Stimulated activated effector memory CD8-positive, alpha-beta T cell treated with anti-CD3 and anti-CD28 coated beads, Interleukin-12 subunit alpha, Interleukin-12 subunit beta, amount 100 ng/mL, for 72 hours (primary cell): ENCODE measurements around the gene SERPINB7.

Source experiments
- ATAC-seq: fragments of 150-1000 bp; cut with Tn5 transposase; 2 replicates; pipeline ENCODE4 v1.10.0; 2021
- DNase-seq, 2 donors: peaks; one replicate each; pipeline ENCODE4 v3.0.0; 2021 to 2022; ENCODE audit warnings: low spot score in 2 of 2
- H3K27ac Mint-ChIP-seq: one replicate; pipeline ENCODE4 v1.8.0; 2022; ENCODE audit warnings: mild to moderate bottlenecking, mixed read lengths
- H3K36me3 Mint-ChIP-seq: one replicate; pipeline ENCODE4 v1.8.0; 2022; ENCODE audit warnings: mild to moderate bottlenecking, mixed read lengths
- H3K4me1 Mint-ChIP-seq: one replicate; pipeline ENCODE4 v1.8.0; 2022; ENCODE audit warnings: mixed read lengths
- H3K4me3 Mint-ChIP-seq: one replicate; pipeline ENCODE4 v1.8.0; 2022; ENCODE audit warnings: mild to moderate bottlenecking, mixed read lengths
- H3K9me3 Mint-ChIP-seq: one replicate; pipeline ENCODE4 v1.8.0; 2022; ENCODE audit warnings: mixed read lengths

The SERPINB7 gene

DNA sequence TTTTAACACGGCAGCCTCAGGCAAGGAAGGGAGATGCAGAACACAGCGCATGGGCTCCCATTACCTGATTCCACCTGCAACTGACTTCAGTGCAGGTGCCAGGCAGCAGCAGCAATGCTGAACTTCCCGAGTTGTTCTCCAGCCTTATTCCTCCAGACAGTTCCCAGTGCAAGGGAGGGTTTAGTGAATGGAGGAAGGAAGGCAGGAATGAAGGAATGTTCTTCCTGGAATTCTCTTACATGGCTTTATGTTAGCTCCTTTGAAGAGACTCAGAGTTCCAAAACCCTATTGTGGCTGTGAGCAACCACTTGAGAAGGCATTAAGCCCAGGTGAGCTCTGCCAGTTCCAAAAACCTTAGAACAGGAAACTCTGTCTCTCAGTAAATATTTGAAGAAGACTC, 45.5 kb downstream of the SERPINB7 start:
- DNase-seq: no peak
- H3K4me3 Mint-ChIP-seq: no peak overlapping the region
- no peak for ATAC-seq
- peaks cover 10% of the 10 kb centered on the region for H3K9me3 Mint-ChIP-seq
- H3K27ac Mint-ChIP-seq: no peak overlapping the region
- H3K36me3 Mint-ChIP-seq: no peaks in the 10 kb centered on the region
- H3K4me1 Mint-ChIP-seq: no peaks in the 10 kb centered on the region

DNA sequence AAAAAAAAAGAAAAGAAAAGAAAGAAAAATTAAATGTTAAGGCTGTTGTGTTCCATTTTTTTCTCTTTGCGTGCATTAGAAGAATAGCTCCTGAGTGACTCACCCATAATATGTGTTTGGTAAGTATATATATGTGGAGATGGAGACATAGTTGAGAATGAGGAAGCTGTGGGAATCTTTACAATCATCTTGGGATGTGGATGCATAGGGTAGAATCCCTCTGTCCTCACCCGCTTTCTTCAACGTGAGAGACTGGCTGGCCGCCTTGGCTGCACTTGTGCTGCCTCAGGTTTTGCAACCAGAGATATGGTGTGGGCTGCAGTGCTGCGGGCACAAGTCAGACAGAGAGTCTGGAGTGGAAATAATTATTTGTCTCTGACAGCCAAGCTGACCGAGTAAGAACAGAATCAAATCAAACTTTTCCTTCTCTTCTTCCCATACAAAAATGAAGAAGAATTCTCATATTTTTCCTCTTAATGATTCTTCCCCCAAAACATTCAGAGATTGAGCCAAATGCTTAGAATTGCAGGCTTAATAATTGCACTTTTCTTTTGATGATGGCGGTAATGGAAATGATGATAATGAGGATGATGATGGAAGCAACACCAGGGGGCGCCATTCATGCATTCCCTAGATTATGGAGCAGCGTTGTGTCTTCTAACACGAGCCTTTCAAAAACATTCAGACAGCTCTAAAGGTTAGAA, 48.5 kb downstream of the SERPINB7 start:
- Mint-ChIP-seq H3K4me3 (no peak overlapping the region), H3K27ac (no peak overlapping the region), H3K36me3 (no peaks in the 10 kb centered on the region), H3K4me1 (no peaks in the 10 kb centered on the region), H3K9me3 (no peaks in the 10 kb centered on the region)
- ATAC-seq (no peak), DNase-seq (peak in 1 of 2 donors; percentile 5)

DNA sequence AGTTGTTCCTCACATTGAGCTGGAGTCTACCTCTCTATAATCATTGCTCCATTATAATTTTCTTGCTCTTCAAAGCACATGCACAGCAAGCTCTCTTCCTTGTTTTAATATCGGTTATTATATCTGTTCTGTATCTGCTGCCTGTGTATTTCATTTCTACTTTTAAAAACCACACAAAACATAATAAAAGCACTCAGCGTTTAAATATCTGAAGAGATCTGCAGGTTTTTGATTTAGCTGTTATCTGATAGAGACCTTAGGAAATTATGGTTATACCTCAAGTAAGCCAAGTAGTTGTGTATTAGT, 49.0 kb downstream of the SERPINB7 start:
- no peaks in the 10 kb centered on the region for H3K36me3 Mint-ChIP-seq
- no peaks in the 10 kb centered on the region for H3K4me1 Mint-ChIP-seq
- H3K4me3 Mint-ChIP-seq: no peak overlapping the region
- H3K27ac Mint-ChIP-seq: no peak overlapping the region
- H3K9me3 Mint-ChIP-seq: no peaks in the 10 kb centered on the region
- DNase-seq (no peak), ATAC-seq (no peak)

DNA sequence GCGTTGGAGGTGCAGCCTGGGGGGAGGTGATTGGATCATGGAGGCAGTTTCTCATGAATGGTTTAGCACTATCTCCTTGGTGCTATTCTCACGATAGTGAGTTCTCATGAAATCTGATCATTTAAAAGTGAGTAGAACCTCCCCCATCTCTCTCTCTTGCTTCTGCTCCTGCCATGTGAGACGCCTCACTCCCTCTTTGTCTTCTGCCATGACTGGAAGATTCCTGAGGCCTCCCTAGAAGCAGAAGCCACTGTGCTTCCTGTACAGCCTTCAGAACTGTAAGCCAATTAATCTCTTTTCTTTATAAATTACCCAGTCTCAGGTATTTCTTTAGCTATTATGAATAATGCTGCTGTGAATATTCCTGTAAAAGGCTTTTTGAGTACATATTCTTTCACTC, 52.9 kb downstream of the SERPINB7 start:
- H3K27ac Mint-ChIP-seq: no peak overlapping the region

DNA sequence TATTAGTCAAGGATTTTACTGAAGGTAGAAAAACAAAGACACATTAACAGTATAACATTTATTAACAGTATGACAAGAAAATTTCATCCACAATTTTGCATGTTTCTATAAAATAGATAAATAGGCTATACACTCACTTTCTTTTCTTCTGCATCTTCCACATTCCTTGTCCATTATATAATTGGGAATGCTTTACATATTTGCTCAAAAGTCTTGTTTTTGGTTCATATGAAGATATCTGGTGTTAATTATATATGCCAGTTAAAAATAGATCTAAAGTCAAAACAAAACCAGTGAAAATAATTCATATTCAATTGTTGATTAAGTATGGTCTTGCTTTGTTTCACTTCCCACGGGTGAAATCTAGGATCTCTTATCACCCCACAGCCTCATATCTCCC, 53.4 kb downstream of the SERPINB7 start:
- no peaks in the 10 kb centered on the region for H3K4me1 Mint-ChIP-seq
- no peak for DNase-seq
- no peak for ATAC-seq
- H3K36me3 Mint-ChIP-seq: no peaks in the 10 kb centered on the region
- H3K27ac Mint-ChIP-seq: no peak overlapping the region
- H3K4me3 Mint-ChIP-seq: no peak overlapping the region
- H3K9me3 Mint-ChIP-seq: no peaks in the 10 kb centered on the region

More for the DNA sequence above, 52.9 kb downstream of the SERPINB7 start:
- Mint-ChIP-seq H3K9me3 (no peaks in the 10 kb centered on the region), H3K36me3 (no peaks in the 10 kb centered on the region), H3K4me3 (no peak overlapping the region), H3K4me1 (no peaks in the 10 kb centered on the region)
- ATAC-seq (no peak), DNase-seq (no peak)

DNA sequence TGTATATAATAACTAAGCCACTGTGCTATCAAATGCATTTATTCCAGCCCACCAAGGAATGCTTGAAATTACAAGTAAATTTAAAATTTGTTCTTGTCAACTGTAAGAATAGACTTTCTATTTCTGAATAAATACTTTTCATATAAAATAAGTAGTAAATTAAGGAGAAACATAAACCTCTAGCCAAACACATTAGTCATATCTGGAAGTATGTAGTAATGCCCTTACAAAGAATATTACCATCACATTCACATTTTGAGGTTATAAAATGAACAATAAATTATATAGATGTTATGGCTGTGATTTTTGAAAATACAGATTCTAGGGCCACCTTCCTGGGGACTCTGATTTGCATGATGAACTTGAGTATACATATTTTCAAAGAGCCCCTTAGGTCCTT, 54.7 kb downstream of the SERPINB7 start:
- DNase-seq (no peak), ATAC-seq (no peak)
- no peaks in the 10 kb centered on the region for H3K9me3 Mint-ChIP-seq
- no peak overlapping the region for H3K27ac Mint-ChIP-seq
- no peaks in the 10 kb centered on the region for H3K4me1 Mint-ChIP-seq
- no peaks in the 10 kb centered on the region for H3K36me3 Mint-ChIP-seq
- H3K4me3 Mint-ChIP-seq: no peak overlapping the region

DNA sequence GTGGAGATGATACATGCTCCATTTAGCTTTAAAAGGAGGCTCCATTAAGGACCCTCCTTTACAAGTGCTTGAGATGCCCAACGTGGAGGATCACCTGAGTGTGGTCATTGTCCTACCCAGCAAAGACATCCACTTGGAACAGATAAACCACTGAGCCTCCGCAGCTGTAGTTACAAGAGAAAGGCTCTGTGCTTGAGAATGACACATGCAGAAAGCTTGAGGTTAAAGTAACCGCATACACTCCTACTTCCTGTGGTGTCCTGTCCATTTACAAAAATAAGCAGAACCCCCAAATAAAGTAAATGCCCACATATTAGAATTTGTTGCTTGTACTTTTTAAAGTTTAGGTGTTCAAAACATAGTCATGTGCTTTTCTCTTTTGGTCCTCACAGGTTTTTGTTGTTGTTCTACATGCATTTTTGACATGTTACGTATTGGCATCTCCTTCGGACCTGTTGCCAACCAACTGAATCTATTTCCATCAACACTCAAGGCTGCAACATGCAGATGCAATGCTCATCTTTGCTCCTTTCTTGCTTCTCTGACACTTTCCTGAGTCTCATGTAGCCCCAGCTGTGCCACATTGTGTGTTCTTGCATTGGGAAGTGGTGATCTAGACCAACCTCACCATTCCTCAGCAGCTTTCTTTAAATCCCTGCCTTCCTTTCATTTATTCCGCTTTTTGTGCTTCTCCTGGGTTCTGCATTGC, 56.0 kb downstream of the SERPINB7 start:
- Mint-ChIP-seq H3K9me3 (no peaks in the 10 kb centered on the region), H3K4me1 (no peaks in the 10 kb centered on the region), H3K27ac (no peak overlapping the region), H3K36me3 (no peaks in the 10 kb centered on the region), H3K4me3 (no peak overlapping the region)
- peak; percentile 69 for ATAC-seq
- no peak for DNase-seq

DNA sequence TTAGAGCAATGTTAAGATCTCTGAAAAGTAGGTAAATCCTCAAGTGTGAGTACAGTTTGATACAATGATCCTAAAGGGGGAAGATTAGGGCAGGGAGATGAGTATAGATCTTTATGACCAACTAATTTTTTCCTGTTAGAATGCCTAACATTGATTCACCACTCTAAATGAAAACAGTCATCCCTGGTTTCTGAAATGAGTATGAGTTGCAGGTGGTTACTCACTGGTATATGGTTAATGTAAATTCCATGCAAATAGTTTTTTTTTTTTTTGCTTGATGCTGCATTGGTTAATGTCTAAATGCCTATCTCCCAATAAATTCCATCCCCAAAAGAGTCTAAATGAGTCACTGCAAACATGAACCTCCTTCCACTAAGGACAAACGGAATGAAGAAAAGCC, 57.3 kb downstream of the SERPINB7 start:
- ATAC-seq (peak; percentile 92), DNase-seq (no peak)
- no peaks in the 10 kb centered on the region for H3K4me1 Mint-ChIP-seq
- H3K9me3 Mint-ChIP-seq: no peaks in the 10 kb centered on the region
- no peaks in the 10 kb centered on the region for H3K36me3 Mint-ChIP-seq
- H3K27ac Mint-ChIP-seq: no peak overlapping the region
- H3K4me3 Mint-ChIP-seq: no peak overlapping the region

DNA sequence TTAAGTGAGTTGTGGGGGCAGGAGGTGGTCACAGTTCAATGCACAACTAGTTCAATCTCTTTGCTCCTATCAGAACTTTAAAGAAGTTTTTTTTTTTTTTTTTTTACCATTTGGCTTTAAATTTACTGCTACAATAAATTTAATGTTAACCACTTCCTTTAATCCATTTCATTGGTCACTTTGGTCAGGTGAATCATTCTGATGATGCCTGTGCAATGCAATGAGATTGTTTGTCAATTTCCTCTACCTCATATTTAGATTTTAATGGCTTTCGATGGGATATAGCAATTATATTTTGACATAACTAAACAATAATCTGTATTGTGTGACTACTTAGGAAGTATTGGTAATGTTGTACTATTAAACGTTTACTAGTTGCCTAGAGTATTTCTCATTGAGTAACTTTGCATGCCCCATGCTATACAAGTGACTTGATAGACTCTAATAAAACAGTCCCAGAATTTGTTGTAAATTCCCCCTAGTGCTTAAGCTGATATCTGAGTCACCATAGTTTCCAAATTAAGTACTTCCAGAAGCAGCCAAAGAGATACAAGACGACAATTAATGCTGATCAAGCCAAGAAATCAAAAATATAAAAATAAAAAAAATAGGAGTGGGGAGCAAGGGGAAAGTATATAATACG, 59.4 kb downstream of the SERPINB7 start:
- ATAC-seq: no peak
- Mint-ChIP-seq H3K4me1 (no peaks in the 10 kb centered on the region), H3K36me3 (no peaks in the 10 kb centered on the region), H3K27ac (no peak overlapping the region), H3K9me3 (no peaks in the 10 kb centered on the region), H3K4me3 (no peak overlapping the region)
- DNase-seq: no peak

DNA sequence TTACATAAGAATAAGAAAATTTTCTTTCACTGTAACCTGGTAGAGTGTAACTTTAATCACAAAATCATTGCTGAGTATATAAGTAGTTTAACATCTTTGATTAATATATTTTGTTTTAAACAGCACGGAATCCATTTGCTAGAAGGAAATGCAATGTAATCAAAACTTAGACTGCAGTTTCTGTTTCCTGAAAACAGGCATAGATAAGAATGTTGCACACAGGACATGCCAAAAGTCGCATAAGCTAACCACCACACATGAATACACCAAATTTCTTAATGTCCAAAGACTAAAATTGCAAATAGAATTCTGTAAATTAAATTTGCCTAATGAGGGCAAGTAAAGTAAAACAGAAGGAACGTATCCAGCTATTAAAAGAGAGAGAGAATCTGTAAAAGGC, 61.2 kb downstream of the SERPINB7 start:
- H3K36me3 Mint-ChIP-seq: no peaks in the 10 kb centered on the region
- no peaks in the 10 kb centered on the region for H3K9me3 Mint-ChIP-seq
- no peak overlapping the region for H3K27ac Mint-ChIP-seq
- no peak for ATAC-seq
- H3K4me1 Mint-ChIP-seq: no peaks in the 10 kb centered on the region
- no peak for DNase-seq
- H3K4me3 Mint-ChIP-seq: no peak overlapping the region

DNA sequence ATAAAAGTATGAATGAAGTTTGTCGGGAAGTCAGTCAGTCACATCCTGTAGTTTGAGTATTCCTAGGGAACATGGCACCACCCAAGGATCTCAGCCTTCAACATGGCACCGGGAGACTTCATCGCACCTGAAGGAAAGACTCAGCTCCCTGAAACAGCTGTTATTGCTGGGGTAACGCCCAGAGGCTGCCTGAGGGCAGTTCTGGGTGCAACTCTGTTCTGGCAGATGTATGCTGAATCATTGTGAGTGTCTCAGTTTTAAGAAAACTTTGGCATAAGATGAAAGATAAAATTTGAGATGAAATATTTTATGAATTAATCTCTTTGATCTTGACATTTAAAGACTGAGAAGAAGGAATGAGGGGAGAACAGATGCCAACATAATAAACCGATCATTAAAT, 62.4 kb downstream of the SERPINB7 start:
- H3K4me3 Mint-ChIP-seq: no peak overlapping the region
- no peak for ATAC-seq
- no peak overlapping the region for H3K27ac Mint-ChIP-seq
- no peak for DNase-seq
- H3K9me3 Mint-ChIP-seq: no peaks in the 10 kb centered on the region
- H3K4me1 Mint-ChIP-seq: no peaks in the 10 kb centered on the region
- no peaks in the 10 kb centered on the region for H3K36me3 Mint-ChIP-seq

DNA sequence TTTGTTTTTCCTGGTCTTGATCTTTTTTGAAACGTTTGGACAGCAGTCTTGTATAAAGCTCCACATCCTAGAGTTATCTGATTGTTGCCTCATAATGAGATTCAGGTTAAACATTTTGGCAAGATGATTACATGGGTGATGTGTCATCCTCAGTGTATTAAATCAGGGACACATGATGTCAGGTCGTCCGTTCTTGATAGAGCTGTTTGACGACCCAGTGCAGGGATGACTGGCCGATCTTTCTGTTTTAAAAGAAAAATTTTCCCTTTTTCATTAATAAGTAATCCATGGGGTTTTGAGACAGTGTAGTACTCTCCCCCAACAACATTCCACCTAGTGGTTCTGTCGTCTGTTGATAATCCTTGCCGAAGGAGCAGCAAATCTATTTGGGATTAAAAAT, 67.8 kb downstream of the SERPINB7 start:
- ATAC-seq (no peak), DNase-seq (no peak)
- Mint-ChIP-seq H3K4me1 (no peaks in the 10 kb centered on the region), H3K36me3 (no peaks in the 10 kb centered on the region), H3K4me3 (no peak overlapping the region), H3K9me3 (no peaks in the 10 kb centered on the region), H3K27ac (no peak overlapping the region)

DNA sequence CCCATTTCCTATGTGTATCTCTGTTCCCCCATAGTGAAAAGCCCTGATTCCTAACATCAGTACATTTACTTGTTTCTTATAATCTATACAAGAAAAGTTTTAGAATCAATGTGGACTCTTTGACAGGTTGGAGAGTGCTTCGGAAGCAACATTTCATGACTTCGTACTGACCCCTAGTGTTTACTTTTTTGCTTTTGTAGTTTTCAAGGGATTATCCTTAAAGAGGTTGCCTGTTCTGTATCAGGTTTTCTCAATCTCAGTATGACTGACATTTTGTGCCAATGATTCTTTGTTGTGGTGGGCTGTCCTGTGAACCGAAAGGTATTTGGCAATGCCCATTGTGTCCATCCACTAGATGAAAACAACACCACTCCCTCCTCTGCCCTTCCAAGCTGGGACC, 69.0 kb downstream of the SERPINB7 start:
- Mint-ChIP-seq H3K4me1 (no peaks in the 10 kb centered on the region), H3K27ac (no peak overlapping the region), H3K36me3 (no peaks in the 10 kb centered on the region), H3K4me3 (no peak overlapping the region), H3K9me3 (no peaks in the 10 kb centered on the region)
- DNase-seq (no peak), ATAC-seq (peak; percentile 51)

DNA sequence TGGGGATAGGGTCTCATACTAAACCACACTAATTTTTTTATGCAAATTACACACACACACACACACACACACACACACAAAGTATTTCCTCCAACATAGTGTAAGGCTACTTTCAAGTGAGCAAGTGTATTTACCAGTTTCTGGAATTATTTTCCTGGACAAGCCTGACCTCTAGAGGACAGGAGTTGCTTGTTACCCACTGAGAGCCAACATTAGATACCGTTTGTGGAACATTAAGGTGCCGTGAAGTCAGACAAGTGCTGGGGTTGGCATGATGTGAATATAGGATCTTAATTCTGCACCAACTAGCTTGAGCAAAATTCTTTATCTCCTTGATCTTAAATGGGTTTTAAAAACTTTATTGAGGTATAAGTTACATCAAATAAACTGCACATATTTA, 72.9 kb downstream of the SERPINB7 start:
- Mint-ChIP-seq H3K27ac (no peak overlapping the region), H3K36me3 (no peaks in the 10 kb centered on the region), H3K4me1 (no peaks in the 10 kb centered on the region), H3K9me3 (no peaks in the 10 kb centered on the region), H3K4me3 (no peak overlapping the region)
- ATAC-seq (no peak), DNase-seq (no peak)

DNA sequence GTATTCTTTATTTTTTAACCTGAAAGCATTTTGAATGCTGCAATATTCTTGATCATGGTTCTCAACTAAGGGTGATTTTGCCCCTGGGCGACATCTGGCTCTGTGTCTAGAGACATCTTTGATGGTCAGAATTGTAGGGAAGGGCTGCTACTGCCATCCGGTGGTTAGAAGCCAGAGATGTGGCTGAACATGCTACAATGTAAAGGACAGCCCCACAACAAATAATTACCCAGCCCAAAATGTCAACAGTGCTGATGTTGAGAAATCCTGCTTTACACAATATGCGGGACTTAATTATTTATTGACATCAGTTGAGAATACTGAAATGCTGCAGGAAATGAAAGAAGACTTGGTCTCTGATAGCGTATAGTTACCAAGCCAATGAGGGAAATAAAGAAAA, 74.8 kb downstream of the SERPINB7 start:
- Mint-ChIP-seq H3K27ac (no peak overlapping the region), H3K4me1 (no peaks in the 10 kb centered on the region), H3K9me3 (no peaks in the 10 kb centered on the region), H3K36me3 (no peaks in the 10 kb centered on the region), H3K4me3 (no peak overlapping the region)
- DNase-seq: no peak
- no peak for ATAC-seq

DNA sequence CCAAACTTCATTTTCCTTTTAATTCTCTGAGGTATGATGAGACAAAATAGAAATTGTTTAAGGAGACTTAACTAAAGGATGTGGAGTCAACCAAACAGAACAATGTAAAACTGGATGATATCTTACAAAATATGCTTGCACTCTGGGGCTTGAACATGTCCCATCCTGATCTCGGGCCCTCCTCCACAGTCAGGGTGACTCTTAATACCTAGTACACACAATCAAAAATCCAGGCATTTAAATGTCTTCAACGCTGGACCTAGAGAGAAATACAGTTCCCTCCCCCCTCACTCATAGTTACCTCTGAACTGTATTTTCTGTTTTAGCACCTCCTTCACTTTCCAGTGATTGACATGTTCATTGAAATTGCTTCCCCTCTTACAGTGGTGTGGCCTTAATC, 75.4 kb downstream of the SERPINB7 start:
- no peak overlapping the region for H3K27ac Mint-ChIP-seq
- DNase-seq: no peak
- no peaks in the 10 kb centered on the region for H3K9me3 Mint-ChIP-seq
- no peak for ATAC-seq
- no peak overlapping the region for H3K4me3 Mint-ChIP-seq
- no peaks in the 10 kb centered on the region for H3K36me3 Mint-ChIP-seq
- H3K4me1 Mint-ChIP-seq: no peaks in the 10 kb centered on the region
